Neural progenitor cell (in vitro differentiated cells): ENCODE results near the gene ECEL1. TPM values are rescaled to one million over a fixed set of nuclear protein-coding genes. Genes with fewer than 3 reads are reported as not detected.

Source experiments
- DNase-seq: peaks from one replicate; pipeline ENCODE4 v3.0.0-alpha.2; 2016; ENCODE audit warnings: low spot score
- H2AFZ ChIP-seq: fragments of 200-600 bp; sonication (generic); replicated peaks from 2 replicates; pipeline ENCODE4 v1.6.1; 2016; ENCODE audit warnings: antibody characterized with exemption
- H3F3A ChIP-seq: fragments of 200-600 bp; sonication (generic); 2 replicates; pipeline ENCODE4 v1.6.1; 2016; ENCODE audit warnings: antibody characterized with exemption, low read depth
- H3K27ac ChIP-seq: fragments of 200-600 bp; sonication (generic); 2 replicates; pipeline ENCODE4 v1.5.1; 2016; ENCODE audit warnings: mild to moderate bottlenecking
- H3K27me3 ChIP-seq: fragments of 200-600 bp; sonication (generic); 2 replicates; pipeline ENCODE4 v1.6.1; 2016; ENCODE audit warnings: mild to moderate bottlenecking, moderate library complexity
- H3K36me3 ChIP-seq: fragments of 200-600 bp; sonication (generic); 2 replicates; pipeline ENCODE4 v1.5.1; 2016
- H3K4me1 ChIP-seq: fragments of 200-600 bp; sonication (generic); 2 replicates; pipeline ENCODE4 v1.6.1; 2016; ENCODE audit warnings: mixed run types
- H3K4me2 ChIP-seq: fragments of 200-600 bp; sonication (generic); 2 replicates; pipeline ENCODE4 v1.6.1; 2016
- H3K4me3 ChIP-seq: fragments of 200-600 bp; sonication (generic); 2 replicates; pipeline ENCODE4 v1.5.1; 2016
- H3K79me2 ChIP-seq: fragments of 200-600 bp; sonication (generic); 2 replicates; pipeline ENCODE4 v1.6.1; 2016; ENCODE audit warnings: low read depth
- H3K9ac ChIP-seq: fragments of 200-600 bp; sonication (generic); 2 replicates; pipeline ENCODE4 v1.6.1; 2016
- H3K9me3 ChIP-seq: fragments of 200-600 bp; sonication (generic); 2 replicates; pipeline ENCODE4 v1.5.1; 2016; ENCODE audit warnings: low read depth
- H4K20me1 ChIP-seq: fragments of 200-600 bp; sonication (generic); 2 replicates; pipeline ENCODE4 v1.6.1; 2016; ENCODE audit warnings: low read depth
- H3K27ac Mint-ChIP-seq: 3 replicates; pipeline ENCODE4 v1.8.0; 2021; ENCODE audit warnings: mixed read lengths
- H3K27me3 Mint-ChIP-seq: 2 replicates; pipeline ENCODE4 v1.8.0; 2022; ENCODE audit warnings: low read depth, mild to moderate bottlenecking, inconsistent platforms, moderate library complexity, mixed read lengths; ENCODE audit not compliant: insufficient read depth
- H3K36me3 Mint-ChIP-seq: 3 replicates; pipeline ENCODE4 v1.8.0; 2021; ENCODE audit warnings: mixed read lengths
- H3K4me1 Mint-ChIP-seq: 3 replicates; pipeline ENCODE4 v1.8.0; 2021; ENCODE audit warnings: mixed read lengths
- H3K4me3 Mint-ChIP-seq: 3 replicates; pipeline ENCODE4 v1.8.0; 2021; ENCODE audit warnings: mild to moderate bottlenecking, moderate library complexity, mixed read lengths
- H3K9me3 Mint-ChIP-seq: 3 replicates; pipeline ENCODE4 v1.8.0; 2020; ENCODE audit warnings: mixed read lengths
- CTCF ChIP-seq: fragments of 200-600 bp; sonication (generic); IDR thresholded peaks from 2 replicates; pipeline ENCODE4 v1.5.1; 2017; ENCODE audit warnings: antibody characterized with exemption, mild to moderate bottlenecking
- EZH2 ChIP-seq: fragments of 200-600 bp; sonication (generic); IDR thresholded peaks from 2 replicates; pipeline ENCODE4 v1.6.1; 2017; ENCODE audit warnings: antibody characterized with exemption, mild to moderate bottlenecking, moderate library complexity
- EZH2phosphoT487 ChIP-seq: fragments of 200-600 bp; sonication (generic); IDR thresholded peaks from 2 replicates; pipeline ENCODE4 v1.6.1; 2017; ENCODE audit warnings: antibody characterized with exemption
- total RNA-seq: library from RNA; depleted of rRNA; stranded (reverse); fragments of >200 nt; gene quantifications from 2 replicates; pipeline ENCODE4 v1.2.3, GENCODE V29; 2015; ENCODE audit warnings: low replicate concordance

ECEL1 gene
- total RNA-seq, 1 donor from 2014 or later = 0.84 TPM

- Histone ChIP-seq H3K9ac (no peak overlapping the region), H3K4me1 (no peaks in the 10 kb centered on the region), H3F3A (no peaks in the 10 kb centered on the region), H3K4me2 (no peak overlapping the region), H3K27me3 (no peaks in the 10 kb centered on the region), H3K36me3 (no peaks in the 10 kb centered on the region), H3K4me3 (no peak overlapping the region), H3K27ac (no peak overlapping the region), H2AFZ (no peak overlapping the region), H4K20me1 (no peaks in the 10 kb centered on the region), H3K9me3 (no peaks in the 10 kb centered on the region), H3K79me2 (no peaks in the 10 kb centered on the region)
- Mint-ChIP-seq H3K27ac (no peak overlapping the region), H3K4me1 (no peaks in the 10 kb centered on the region), H3K4me3 (no peak overlapping the region), H3K36me3 (no peaks in the 10 kb centered on the region), H3K27me3 (peaks cover 18% of the 10 kb centered on the region), H3K9me3 (no peaks in the 10 kb centered on the region)
- DNase-seq = no peak
- TF ChIP-seq EZH2 = no peak
- TF ChIP-seq CTCF = no peak
These were observed 28.8 kb downstream of the ECEL1 start for GRCh38 chr2:232458661-232459418.

GRCh38 chr2:232458051-232458660 lies 29.5 kb downstream of the ECEL1 start:
- Histone ChIP-seq H3K27ac (no peak overlapping the region), H3K27me3 (no peaks in the 10 kb centered on the region), H3F3A (no peaks in the 10 kb centered on the region), H3K79me2 (no peaks in the 10 kb centered on the region), H3K4me1 (no peaks in the 10 kb centered on the region), H3K4me3 (no peak overlapping the region), H4K20me1 (no peaks in the 10 kb centered on the region), H3K36me3 (no peaks in the 10 kb centered on the region), H3K9me3 (no peaks in the 10 kb centered on the region), H3K9ac (no peak overlapping the region), H2AFZ (no peak overlapping the region), H3K4me2 (no peak overlapping the region)
- no peaks in the 10 kb centered on the region for H3K36me3 Mint-ChIP-seq
- no peaks in the 10 kb centered on the region for H3K4me1 Mint-ChIP-seq
- H3K4me3 Mint-ChIP-seq = no peak overlapping the region
- H3K27me3 Mint-ChIP-seq = peaks cover 15% of the 10 kb centered on the region
- no peak for TF ChIP-seq CTCF
- no peak for TF ChIP-seq EZH2
- no peak for TF ChIP-seq EZH2phosphoT487
- no peak overlapping the region for H3K27ac Mint-ChIP-seq
- DNase-seq = no peak
- no peaks in the 10 kb centered on the region for H3K9me3 Mint-ChIP-seq

- no peaks in the 10 kb centered on the region for H3K4me1 ChIP-seq
- no peak for DNase-seq
- no peaks in the 10 kb centered on the region for H3K79me2 ChIP-seq
- Mint-ChIP-seq H3K27ac (no peak overlapping the region), H3K27me3 (peaks cover 16% of the 10 kb centered on the region), H3K4me3 (no peak overlapping the region), H3K36me3 (no peaks in the 10 kb centered on the region), H3K9me3 (no peaks in the 10 kb centered on the region), H3K4me1 (peaks cover 4% of the 10 kb centered on the region)
- no peak overlapping the region for H3K27ac ChIP-seq
- H4K20me1 ChIP-seq = no peaks in the 10 kb centered on the region
- no peaks in the 10 kb centered on the region for H3K36me3 ChIP-seq
- H3K4me2 ChIP-seq = no peak overlapping the region
- H2AFZ ChIP-seq = no peak overlapping the region
- no peak overlapping the region for H3K4me3 ChIP-seq
- H3K9ac ChIP-seq = no peak overlapping the region
- H3K27me3 ChIP-seq = no peaks in the 10 kb centered on the region
- TF ChIP-seq CTCF = no peak
- TF ChIP-seq EZH2phosphoT487 = no peak
- TF ChIP-seq EZH2 = no peak
- no peaks in the 10 kb centered on the region for H3K9me3 ChIP-seq
- no peaks in the 10 kb centered on the region for H3F3A ChIP-seq
These were observed 30.3 kb downstream of the ECEL1 start for GRCh38 chr2:232457121-232458011.
